H1 (cell line): ENCODE data around the gene RPTOR. TPM values are rescaled to one million over a fixed set of nuclear protein-coding genes. Genes with fewer than 3 reads are reported as not detected.

Source experiments
- CTCF ChIA-PET: fragments of 300-600 bp; sonication (Branson Sonifier 250); formaldehyde crosslinking; loops from one replicate; lab custom pipeline; 2021; ENCODE audit not compliant: partially characterized antibody; lab: Charles Lee
- POLR2A ChIA-PET: fragments of 300-600 bp; sonication (Branson Sonifier 250); formaldehyde crosslinking; loops from one replicate; lab custom pipeline; 2021; ENCODE audit warnings: inconsistent platforms; ENCODE audit not compliant: partially characterized antibody; lab: Charles Lee
- DNase-seq, 2 experiments: peaks; one replicate each; pipeline versions ENCODE4 v3.0.0 to v3.0.0-alpha.2; 2010 to 2022; ENCODE audit warnings: low spot score in 2 of 2, low read depth in 1 of 2, mixed read lengths in 1 of 2
- FAIRE-seq: peaks from 2 replicates; lab custom pipeline; 2011; peaks lifted over from hg19 to GRCh38; lab: Jason Lieb, UNC
- H2AFZ ChIP-seq: 2 replicates; pipeline ENCODE4 v1.8.1; 2012; ENCODE audit warnings: low read length, inconsistent platforms
- H2AK5ac ChIP-seq: 2 replicates; pipeline ENCODE4 v1.6.1; 2013; ENCODE audit warnings: low read depth, low read length
- H2BK120ac ChIP-seq: replicated peaks from 2 replicates; pipeline ENCODE3; 2013; ENCODE audit warnings: low read depth, low read length, inconsistent platforms
- H2BK12ac ChIP-seq: 2 replicates; pipeline ENCODE4 v1.6.1; 2013; ENCODE audit warnings: low read depth, low read length
- H2BK15ac ChIP-seq: 2 replicates; pipeline ENCODE4 v1.6.1; 2013; ENCODE audit warnings: low read length
- H2BK20ac ChIP-seq: 2 replicates; pipeline ENCODE4 v1.6.1; 2013; ENCODE audit warnings: low read length
- H2BK5ac ChIP-seq: 2 replicates; pipeline ENCODE4 v1.6.1; 2013; ENCODE audit warnings: low read depth, low read length
- H3K14ac ChIP-seq: 2 replicates; pipeline ENCODE4 v1.6.1; 2013; ENCODE audit warnings: inconsistent platforms; ENCODE audit not compliant: insufficient read length
- H3K18ac ChIP-seq: 2 replicates; pipeline ENCODE4 v1.6.1; 2013; ENCODE audit warnings: low read length; ENCODE audit errors: extremely low read depth
- H3K23ac ChIP-seq: 2 replicates; pipeline ENCODE4 v1.6.1; 2013; ENCODE audit warnings: inconsistent platforms; ENCODE audit not compliant: insufficient read length
- H3K23me2 ChIP-seq: 2 replicates; pipeline ENCODE4 v1.6.1; 2013; ENCODE audit warnings: low read depth, low read length
- H3K27ac ChIP-seq: 2 replicates; pipeline ENCODE4 v1.6.1; 2011; ENCODE audit warnings: low read depth, low read length, inconsistent platforms
- H3K27me3 ChIP-seq, 4 experiments: replicated peaks in 1 of 4; 1 replicate in 1 of 4; 2 replicates in 3 of 4; pipeline versions ENCODE4 v1.6.1 to v1.8.1; 2011 to 2013; ENCODE audit warnings: low read length in 3 of 4, mild to moderate bottlenecking in 3 of 4, inconsistent platforms in 2 of 4, mixed read lengths in 2 of 4, moderate library complexity in 1 of 4; ENCODE audit not compliant: control insufficient read depth in 3 of 4, insufficient read depth in 3 of 4; ENCODE audit errors: extremely low read depth in 1 of 4
- H3K36me3 ChIP-seq, 4 experiments: 2 replicates each; pipeline versions ENCODE4 v1.6.1 to v1.8.1; 2011 to 2013; ENCODE audit warnings: mild to moderate bottlenecking in 4 of 4, low read length in 3 of 4, moderate library complexity in 2 of 4, control low read depth in 1 of 4, inconsistent platforms in 1 of 4; ENCODE audit not compliant: insufficient read depth in 4 of 4, control insufficient read depth in 2 of 4
- H3K4ac ChIP-seq: replicated peaks from 2 replicates; pipeline ENCODE3; 2013; ENCODE audit warnings: low read length, low read depth, mixed read lengths, inconsistent platforms; ENCODE audit not compliant: insufficient read length
- H3K4me1 ChIP-seq, 4 experiments: replicated peaks in 1 of 4; 1 replicate in 1 of 4; 2 replicates in 3 of 4; pipeline versions ENCODE4 v1.6.1 to v1.8.1; 2011 to 2013; ENCODE audit warnings: low read length in 3 of 4, inconsistent platforms in 2 of 4, mixed read lengths in 1 of 4; ENCODE audit not compliant: insufficient read depth in 4 of 4, control insufficient read depth in 3 of 4
- H3K4me2 ChIP-seq, 2 experiments: 2 replicates each; pipeline versions ENCODE4 v1.6.1 to v1.8.1; 2011 to 2013; ENCODE audit warnings: low read depth in 2 of 2, low read length in 2 of 2, control low read depth in 1 of 2, inconsistent platforms in 1 of 2, mild to moderate bottlenecking in 1 of 2; ENCODE audit not compliant: insufficient read depth in 1 of 2
- H3K4me3 ChIP-seq, 4 experiments: fragments of 200-600, 300-600 bp in 1 of 4; sonication (generic), shearing (Covaris generic), sonication (Bioruptor Twin) in 1 of 4; 2 replicates each; pipeline versions ENCODE4 v1.5.1 to v1.8.1; 2011 to 2016; ENCODE audit warnings: low read length in 4 of 4, low read depth in 3 of 4, control low read depth in 2 of 4, inconsistent platforms in 2 of 4, mild to moderate bottlenecking in 2 of 4, mixed read lengths in 1 of 4, moderate library complexity in 1 of 4; ENCODE audit not compliant: insufficient read depth in 2 of 4; ENCODE audit errors: extremely low read depth in 1 of 4
- H3K56ac ChIP-seq: replicated peaks from 2 replicates; pipeline ENCODE3; 2013; ENCODE audit warnings: low read depth, mild to moderate bottlenecking, mixed read lengths, low read length, inconsistent platforms; ENCODE audit not compliant: insufficient read length
- H3K79me1 ChIP-seq: 2 replicates; pipeline ENCODE4 v1.6.1; 2013; ENCODE audit warnings: low read depth, low read length, control low read depth
- H3K79me2 ChIP-seq, 2 experiments: 2 replicates each; pipeline versions ENCODE4 v1.6.1 to v1.8.1; 2012 to 2013; ENCODE audit warnings: low read length in 2 of 2, mild to moderate bottlenecking in 2 of 2, inconsistent platforms in 1 of 2; ENCODE audit not compliant: insufficient read depth in 2 of 2, control insufficient read depth in 1 of 2
- H3K9ac ChIP-seq, 4 experiments: replicated peaks in 1 of 4; 1 replicate in 1 of 4; 2 replicates in 3 of 4; pipeline versions ENCODE4 v1.6.1 to v1.8.1; 2011 to 2013; ENCODE audit warnings: low read depth in 3 of 4, low read length in 3 of 4, control low read depth in 2 of 4, mild to moderate bottlenecking in 2 of 4, moderate library complexity in 2 of 4, inconsistent platforms in 1 of 4; ENCODE audit errors: extremely low read depth in 1 of 4
- H3K9me3 ChIP-seq, 2 experiments: 2 replicates each; pipeline versions ENCODE4 v1.6.1 to v1.8.1; 2012 to 2013; ENCODE audit warnings: mild to moderate bottlenecking in 2 of 2, moderate library complexity in 2 of 2, control low read depth in 1 of 2, inconsistent platforms in 1 of 2, low read depth in 1 of 2, low read length in 1 of 2, mixed read lengths in 1 of 2; ENCODE audit not compliant: insufficient read depth in 2 of 2
- H4K20me1 ChIP-seq, 2 experiments: replicated peaks in 1 of 2; 2 replicates each; pipeline versions ENCODE3 to v1.8.1; 2011 to 2013; ENCODE audit warnings: inconsistent platforms in 2 of 2, low read length in 2 of 2, mild to moderate bottlenecking in 1 of 2; ENCODE audit not compliant: insufficient read depth in 2 of 2, control insufficient read depth in 1 of 2
- H4K5ac ChIP-seq: 2 replicates; pipeline ENCODE4 v1.6.1; 2013; ENCODE audit warnings: low read length, low read depth, mixed read lengths, inconsistent platforms; ENCODE audit not compliant: insufficient read length
- H4K8ac ChIP-seq: 2 replicates; pipeline ENCODE4 v1.8.0; 2013; ENCODE audit warnings: mild to moderate bottlenecking, moderate library complexity, low read length, inconsistent platforms; ENCODE audit not compliant: insufficient read depth; ENCODE audit errors: extremely low read depth
- H4K91ac ChIP-seq: replicated peaks from 2 replicates; pipeline ENCODE3; 2013; ENCODE audit warnings: low read length, mixed read lengths, inconsistent platforms; ENCODE audit not compliant: insufficient read length
- BCL11A ChIP-seq, 2 experiments: IDR thresholded peaks; one replicate each; pipeline ENCODE4 v1.6.1; 2011; ENCODE audit warnings: low read depth in 2 of 2, low read length in 2 of 2, mild to moderate bottlenecking in 2 of 2
- CHD1 ChIP-seq: IDR thresholded peaks from 2 replicates; pipeline ENCODE4 v1.6.1; 2012; ENCODE audit warnings: low read depth, low read length, improper control_type of control experiment
- EZH2 ChIP-seq: fragments of 200-600 bp; sonication (generic); IDR thresholded peaks from 2 replicates; pipeline ENCODE4 v1.7.1; 2012; ENCODE audit warnings: low read depth, mild to moderate bottlenecking, moderate library complexity, low read length, inconsistent platforms; ENCODE audit not compliant: severe bottlenecking
- KDM5A ChIP-seq: fragments of 200-600 bp; IDR thresholded peaks from 2 replicates; pipeline ENCODE4 v1.7.1; 2012; ENCODE audit warnings: mild to moderate bottlenecking, low read length, inconsistent platforms, mixed read lengths
- POLR2AphosphoS5 ChIP-seq: IDR thresholded peaks from 2 replicates; pipeline ENCODE4 v1.6.1; 2011; ENCODE audit warnings: low read depth, low read length
- RAD21 ChIP-seq, 2 experiments: IDR thresholded peaks in 1 of 2; conservative IDR thresholded peaks in 1 of 2; 2 replicates each; pipeline ENCODE4 v1.6.1; 2011; ENCODE audit warnings: low read depth in 2 of 2, low read length in 2 of 2, improper control_type of control experiment in 1 of 2, inconsistent platforms in 1 of 2, mild to moderate bottlenecking in 1 of 2, moderate library complexity in 1 of 2
- SP1 ChIP-seq: IDR thresholded peaks from 2 replicates; pipeline ENCODE4 v1.6.1; 2011; ENCODE audit warnings: low read depth, low read length
- ZNF274 ChIP-seq: IDR thresholded peaks from 2 replicates; pipeline ENCODE4 v1.7.0; 2012; ENCODE audit warnings: low read length, borderline replicate concordance; ENCODE audit errors: extremely low read depth
- WGBS, 2 experiments: shearing (Covaris generic) in 1 of 2; methylation state at CpG; one replicate each; pipeline versions ENCODE4 v1.1.6 to v1.1.7; 2013 to 2015; ENCODE audit warnings: low lambda C conversion rate in 2 of 2, mixed read lengths in 2 of 2, inconsistent platforms in 1 of 2, low coverage in 1 of 2, missing lambda C conversion rate in 1 of 2; ENCODE audit not compliant: insufficient replicate concordance in 2 of 2, insufficient coverage in 1 of 2, insufficient read length in 1 of 2; ENCODE audit errors: extremely low coverage in 1 of 2, missing lambda C conversion rate in 1 of 2; 5-methylcytosine and 5-hydroxymethylcytosine counted together
- polyA plus RNA-seq, 7 experiments: library from polyadenylated mRNA; depleted of rRNA in 3 of 7; stranded (reverse) in 5 of 7; unstranded in 2 of 7; fragments of >200 nt in 5 of 7; fragments of 200-250 nt in 2 of 7; gene quantifications; 1 replicate in 5 of 7; 2 replicates in 1 of 7; 4 replicates in 1 of 7; pipeline versions ENCODE4 v1.2.1 to v1.2.3, GENCODE V29; 2011 to 2013; ENCODE audit warnings: missing spikeins in 2 of 7, mixed read lengths in 2 of 7
- total RNA-seq: library from RNA; stranded (reverse); fragmentation: NEBNext Ultra II Directional; extraction: Animal tissue kit (Norgen Biotek cat#: 25700); gene quantifications from 2 replicates; pipeline ENCODE4 v1.2.1, GENCODE V29; 2021
- TF ChIP-seq, protein P1 (sequence below): IDR thresholded peaks from 2 replicates; pipeline ENCODE4 v1.6.1; 2012; ENCODE audit warnings: low read length, inconsistent platforms
- TF ChIP-seq, protein P2 (sequence below): IDR thresholded peaks from 2 replicates; pipeline ENCODE4 v1.6.1; 2012; ENCODE audit warnings: inconsistent platforms
- TF ChIP-seq, protein P3 (sequence below): IDR thresholded peaks from 2 replicates; pipeline ENCODE4 v1.6.1; 2011; ENCODE audit warnings: low read depth, mild to moderate bottlenecking, low read length; ENCODE audit not compliant: insufficient read depth

Gene RPTOR
- total and polyA plus RNA-seq, 2 of the 8 experiments (the other 6 are each of a cell fraction or from before 2014, with no cell fraction given), result 6.9 to 28.7 TPM

DNA sequence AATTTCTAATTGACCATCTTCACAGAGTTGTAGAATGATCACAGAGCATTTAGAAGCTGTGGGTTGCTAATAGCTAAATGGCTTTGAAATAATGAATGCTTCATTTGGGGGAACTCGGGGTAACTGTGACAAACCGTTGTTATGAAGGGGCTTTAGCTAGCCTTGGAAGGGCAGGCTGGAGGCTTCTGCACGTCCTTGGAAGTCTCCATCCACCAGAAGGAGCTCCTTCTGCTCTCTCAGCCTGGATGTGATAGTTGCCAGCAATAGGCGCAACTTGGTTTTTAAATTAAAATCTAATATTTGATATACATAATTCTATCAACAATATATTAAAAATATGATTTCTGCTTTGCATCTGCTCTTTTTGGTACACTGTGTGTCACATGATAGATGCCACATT, 200.5 kb downstream of the RPTOR start:
- Histone ChIP-seq H2AFZ (no peak overlapping the region), H2BK5ac (no peak overlapping the region; the same call in 1 of the 2 replicates), H2AK5ac (no peak overlapping the region), H4K91ac (no peak overlapping the region), H2BK120ac (no peak overlapping the region), H2BK15ac (no peak overlapping the region), H4K20me1 (no peaks in the 10 kb centered on the region), H3K18ac (no peak overlapping the region), H3K4me3 (no peak overlapping the region), H2BK20ac (no peak overlapping the region), H3K79me1 (peaks cover 2% of the 10 kb centered on the region; the same call in 1 of the 2 replicates), H3K27ac (no peak overlapping the region), H2BK12ac (no peak overlapping the region), H3K4me1 (no peaks in the 10 kb centered on the region), H4K8ac (no peak overlapping the region), H3K4ac (no peak overlapping the region), H3K36me3 (no peaks in the 10 kb centered on the region), H4K5ac (no peak overlapping the region), H3K79me2 (no peaks in the 10 kb centered on the region; a peak in 1 of 4 replicates), H3K9me3 (peaks cover 9 to 10% of the 10 kb centered on the region in 2 experiments; a peak in 3 of 4 replicates), H3K14ac (no peak overlapping the region), H3K9ac (no peak overlapping the region), H3K4me2 (no peak overlapping the region), H3K23ac (no peak overlapping the region), H3K27me3 (no peaks in the 10 kb centered on the region), H3K23me2 (peaks cover 3% of the 10 kb centered on the region; the same call in 1 of the 2 replicates), H3K56ac (no peak overlapping the region)
- DNase-seq (no peak), FAIRE-seq (no peak)
- WGBS, 2 experiments, result 92% methylated on average over 4 of the region's 4 CpGs; no CpG with 5 or more reads in 1 of the 2 experiments
- POLR2A ChIA-PET, result no interaction called here
- CTCF ChIA-PET, result interaction anchor here (0.7 to 1.3 kb wide), 2 partner anchors 11 to 154 kb away, joined by 3 to 5 read pairs; no protein-coding TSS in a partner anchor
- no peak for TF ChIP-seq EZH2
- no peak for TF ChIP-seq KDM5A
- no peak for TF ChIP-seq POLR2AphosphoS5
- no peak for TF ChIP-seq CHD1
- TF ChIP-seq RAD21 (IDR thresholded peaks at IDR 0.05 in 1 of 2, conservative IDR thresholded peaks at IDR 0.05 in 1 of 2; ENCODE audit: low read depth in 2 of 2, low read length in 2 of 2), result no peak
- TF ChIP-seq SP1, result no peak
- no peak for TF ChIP-seq BCL11A (IDR thresholded peaks at IDR 0.05; ENCODE audit: low read depth in 2 of 2, low read length in 2 of 2)
- TF ChIP-seq ZNF274, result no peak
- TF ChIP-seq, protein P1, sequence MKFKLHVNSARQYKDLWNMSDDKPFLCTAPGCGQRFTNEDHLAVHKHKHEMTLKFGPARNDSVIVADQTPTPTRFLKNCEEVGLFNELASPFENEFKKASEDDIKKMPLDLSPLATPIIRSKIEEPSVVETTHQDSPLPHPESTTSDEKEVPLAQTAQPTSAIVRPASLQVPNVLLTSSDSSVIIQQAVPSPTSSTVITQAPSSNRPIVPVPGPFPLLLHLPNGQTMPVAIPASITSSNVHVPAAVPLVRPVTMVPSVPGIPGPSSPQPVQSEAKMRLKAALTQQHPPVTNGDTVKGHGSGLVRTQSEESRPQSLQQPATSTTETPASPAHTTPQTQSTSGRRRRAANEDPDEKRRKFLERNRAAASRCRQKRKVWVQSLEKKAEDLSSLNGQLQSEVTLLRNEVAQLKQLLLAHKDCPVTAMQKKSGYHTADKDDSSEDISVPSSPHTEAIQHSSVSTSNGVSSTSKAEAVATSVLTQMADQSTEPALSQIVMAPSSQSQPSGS, result no peak
- TF ChIP-seq, protein P2, sequence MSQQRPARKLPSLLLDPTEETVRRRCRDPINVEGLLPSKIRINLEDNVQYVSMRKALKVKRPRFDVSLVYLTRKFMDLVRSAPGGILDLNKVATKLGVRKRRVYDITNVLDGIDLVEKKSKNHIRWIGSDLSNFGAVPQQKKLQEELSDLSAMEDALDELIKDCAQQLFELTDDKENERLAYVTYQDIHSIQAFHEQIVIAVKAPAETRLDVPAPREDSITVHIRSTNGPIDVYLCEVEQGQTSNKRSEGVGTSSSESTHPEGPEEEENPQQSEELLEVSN, result no peak
- TF ChIP-seq, protein P3, sequence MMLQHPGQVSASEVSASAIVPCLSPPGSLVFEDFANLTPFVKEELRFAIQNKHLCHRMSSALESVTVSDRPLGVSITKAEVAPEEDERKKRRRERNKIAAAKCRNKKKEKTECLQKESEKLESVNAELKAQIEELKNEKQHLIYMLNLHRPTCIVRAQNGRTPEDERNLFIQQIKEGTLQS, result no peak
